ENCODE measurements around the gene ZMYND8. TPM values are rescaled to one million over a fixed set of nuclear protein-coding genes. Genes with fewer than 3 reads are reported as not detected.

The ZMYND8 gene
- total RNA-seq, 1 experiment from 2014 or later, result 29.0 TPM

- Histone ChIP-seq H3K9ac (ENCODE audit: low read length) (no peak overlapping the region), H2AFZ (ENCODE audit: low read depth, low read length, poor library complexity, severe bottlenecking) (no peak overlapping the region), H3K9me3 (ENCODE audit: control insufficient read depth in 1 of 2, insufficient read depth in 1 of 2, low read depth in 1 of 2, low read length in 2 of 2) (no peaks in the 10 kb centered on the region), H3K27me3 (ENCODE audit: insufficient read depth, low read length) (no peaks in the 10 kb centered on the region), H3K4me2 (ENCODE audit: low read length) (no peak overlapping the region), H3K4me1 (ENCODE audit: control insufficient read depth in 1 of 2, insufficient read depth in 2 of 2, low read length in 2 of 2) (no peaks in the 10 kb centered on the region), H3K79me2 (ENCODE audit: insufficient read depth, low read length) (peaks cover 12% of the 10 kb centered on the region), H3K36me3 (ENCODE audit: control insufficient read depth in 1 of 2, insufficient read depth in 2 of 2, low read length in 2 of 2) (peaks cover 24 to 28% of the 10 kb centered on the region in 2 experiments), H3K9me2 (ENCODE audit: insufficient read depth) (no peaks in the 10 kb centered on the region), H4K20me1 (ENCODE audit: insufficient read depth) (no peaks in the 10 kb centered on the region), H3K27ac (ENCODE audit: low read depth, low read length) (no peak overlapping the region), H3K4me3 (replicated peaks in 1 of 2; ENCODE audit: low read depth in 1 of 2, low read length in 2 of 2) (no peak overlapping the region)
- DNase-seq (ENCODE audit: low read depth, low spot score), result no peak
- POLR2A ChIA-PET, result no interaction called here
- no peak for ATAC-seq
- intact Hi-C loops (cut with micrococcal nuclease), result no loop called here
- CTCF ChIA-PET, result no interaction called here
- TF ChIP-seq CBX3 (IDR thresholded peaks at IDR 0.05; ENCODE audit: low read depth), result no peak
- no peak for TF ChIP-seq JUND (IDR thresholded peaks at IDR 0.05)
- no peak for TF ChIP-seq EGR1 (IDR thresholded peaks at IDR 0.05; ENCODE audit: low read depth)
- TF ChIP-seq EZH2 (IDR thresholded peaks at IDR 0.05), result no peak
- no peak for TF ChIP-seq ZNF274 (IDR thresholded peaks at IDR 0.05; ENCODE audit: low read depth, low read length)
- no peak for TF ChIP-seq MAX (IDR thresholded peaks at IDR 0.05)
- TF ChIP-seq CEBPB (IDR thresholded peaks at IDR 0.05; ENCODE audit: low read depth), result no peak
- TF ChIP-seq ELF1 (IDR thresholded peaks at IDR 0.05; ENCODE audit: borderline replicate concordance, low read depth), result no peak
- TF ChIP-seq POLR2AphosphoS5 (IDR thresholded peaks at IDR 0.05; ENCODE audit: low read depth, low read length), result no peak
- TF ChIP-seq TCF7L2 (IDR thresholded peaks at IDR 0.05; ENCODE audit: borderline replicate concordance, extremely low read depth, insufficient read depth, insufficient read length), result no peak
- no peak for TF ChIP-seq ZFX (IDR thresholded peaks at IDR 0.05)
- TF ChIP-seq POLR2A (IDR thresholded peaks at IDR 0.05; ENCODE audit: borderline replicate concordance, extremely low read depth, insufficient read depth, insufficient read length), result no peak
- TF ChIP-seq ATF3 (IDR thresholded peaks at IDR 0.05), result no peak
- TF ChIP-seq CTCF (IDR thresholded peaks at IDR 0.05 in 2 of 3, conservative IDR thresholded peaks at IDR 0.05 in 1 of 3; ENCODE audit: borderline replicate concordance in 1 of 3, insufficient read depth in 1 of 3, low read depth in 2 of 3, low read length in 2 of 3), result no peak
- TF ChIP-seq SRF (IDR thresholded peaks at IDR 0.05; ENCODE audit: low read depth), result no peak
- TF ChIP-seq EZH2phosphoT487 (IDR thresholded peaks at IDR 0.05; ENCODE audit: borderline replicate concordance), result no peak
- TF ChIP-seq RAD21 (IDR thresholded peaks at IDR 0.05; ENCODE audit: low read depth), result no peak
- TF ChIP-seq SIN3A (IDR thresholded peaks at IDR 0.05; ENCODE audit: low read depth), result no peak
- no peak for TF ChIP-seq REST (IDR thresholded peaks at IDR 0.05; ENCODE audit: low read depth)
- BruUV-seq (replicated peaks), result no TSS peak
- RAD21 ChIA-PET (ENCODE audit: low non-redundant PET in 1 of 2, low total read pairs in 2 of 2, uncharacterized antibody in 2 of 2, unreplicated experiment in 2 of 2), result no interaction called here
Measured at GRCh38 chr20:47239719-47240067, 116.8 kb downstream of the ZMYND8 start.

Measured in HCT116 (cell line).